Karpas-422 (cell line): ENCODE measurements around the gene SSTR3. TPM values are rescaled to one million over a fixed set of nuclear protein-coding genes. Genes with fewer than 3 reads are reported as not detected.
A peak's percentile ranks its signal among the peaks of the same experiment; 100 is the strongest.
"Not testable (repeated sequence)": the region's sequence is repeated elsewhere in the genome, so short reads cannot be mapped to it uniquely, and the experiment has no call there.

Experiments used
- DNase-seq: peaks from one replicate; pipeline ENCODE4 v3.0.0-alpha.2; 2015
- H2AFZ ChIP-seq: fragments of 200-600 bp; sonication (generic); 2 replicates; pipeline ENCODE4 v1.6.1; 2014; ENCODE audit warnings: antibody characterized with exemption, low read length, mixed read lengths
- H3K27ac ChIP-seq: fragments of 200-600 bp; sonication (generic); 2 replicates; pipeline ENCODE4 v1.5.1; 2014; ENCODE audit warnings: mild to moderate bottlenecking, low read length, moderate library complexity
- H3K27me3 ChIP-seq: fragments of 200-600 bp; sonication (generic); 2 replicates; pipeline ENCODE4 v1.6.1; 2014; ENCODE audit warnings: low read length, mixed read lengths
- H3K36me3 ChIP-seq: fragments of 200-600 bp; sonication (generic); 2 replicates; pipeline ENCODE4 v1.6.1; 2014; ENCODE audit warnings: low read length, mixed read lengths; ENCODE audit not compliant: insufficient read depth
- H3K4me1 ChIP-seq: fragments of 200-600 bp; sonication (generic); 2 replicates; pipeline ENCODE4 v1.6.1; 2014; ENCODE audit warnings: mild to moderate bottlenecking, low read length, mixed read lengths
- H3K4me2 ChIP-seq: fragments of 200-600 bp; sonication (generic); 2 replicates; pipeline ENCODE4 v1.6.1; 2014; ENCODE audit warnings: low read length, low read depth, mild to moderate bottlenecking; ENCODE audit not compliant: poor library complexity, severe bottlenecking
- H3K4me3 ChIP-seq: fragments of 200-600 bp; sonication (generic); 2 replicates; pipeline ENCODE4 v1.5.1; 2014; ENCODE audit warnings: mild to moderate bottlenecking, antibody characterized with exemption, low read length, mixed read lengths
- H3K79me2 ChIP-seq: fragments of 200-600 bp; sonication (generic); 2 replicates; pipeline ENCODE4 v1.6.1; 2014; ENCODE audit warnings: mild to moderate bottlenecking, low read length, mixed read lengths
- H3K9ac ChIP-seq: fragments of 200-600 bp; sonication (generic); 2 replicates; pipeline ENCODE4 v1.6.0; 2014; ENCODE audit warnings: low read length
- H3K9me2 ChIP-seq: fragments of 200-600 bp; sonication (generic), shearing (Covaris generic); replicated peaks from 2 replicates; pipeline ENCODE4 v1.6.0; 2014; ENCODE audit warnings: mild to moderate bottlenecking, low read length, moderate library complexity; ENCODE audit not compliant: insufficient read depth
- H3K9me3 ChIP-seq: fragments of 300-700, 200-600 bp; sonication (generic); 2 replicates; pipeline ENCODE4 v1.6.1; 2014; ENCODE audit warnings: low read length, mixed read lengths
- H4K20me1 ChIP-seq: fragments of 200-600 bp; sonication (generic); 2 replicates; pipeline ENCODE4 v1.6.1; 2014; ENCODE audit warnings: mild to moderate bottlenecking, antibody characterized with exemption, low read length, low read depth; ENCODE audit not compliant: insufficient read depth
- total RNA-seq: library from RNA; depleted of rRNA; stranded (reverse); fragments of >200 nt; shearing (Covaris generic); gene quantifications from 2 replicates; pipeline ENCODE4 v1.2.3, GENCODE V29; 2014; ENCODE audit warnings: low replicate concordance

SSTR3 gene
- total RNA-seq, 1 experiment from 2014 or later, result not detected

- DNase-seq, result no peak
- Histone ChIP-seq H3K4me2 (no peak overlapping the region), H3K4me1 (peaks cover 28% of the 10 kb centered on the region), H4K20me1 (peaks cover 9% of the 10 kb centered on the region; the same call in 1 of the 2 replicates), H3K27ac (no peak overlapping the region), H3K9ac (no peak overlapping the region), H2AFZ (no peak overlapping the region), H3K9me2 (no peaks in the 10 kb centered on the region), H3K4me3 (no peak overlapping the region), H3K27me3 (no peaks in the 10 kb centered on the region), H3K36me3 (no peaks in the 10 kb centered on the region), H3K9me3 (no peaks in the 10 kb centered on the region), H3K79me2 (no peaks in the 10 kb centered on the region)
Observed at GRCh38 chr22:37202001-37202555, 10.2 kb downstream of the SSTR3 start.

- not testable (repeated sequence) for H3K4me3 ChIP-seq, H3K27me3 ChIP-seq, H3K27ac ChIP-seq, H3K36me3 ChIP-seq, H2AFZ ChIP-seq, H3K9me3 ChIP-seq, H3K4me2 ChIP-seq, H3K9me2 ChIP-seq, H3K9ac ChIP-seq, H3K79me2 ChIP-seq, DNase-seq
- H4K20me1 ChIP-seq, result peaks cover 11% of the 10 kb centered on the region; the same call in 1 of the 2 replicates
- peaks cover 28% of the 10 kb centered on the region for H3K4me1 ChIP-seq
Observed at GRCh38 chr22:37201443-37201820, 10.8 kb downstream of the SSTR3 start.

- Histone ChIP-seq H3K9ac (peak overlapping the region; percentile 64), H3K79me2 (no peaks in the 10 kb centered on the region), H2AFZ (peak overlapping the region; percentile 82; the same call in 1 of the 2 replicates), H3K27ac (no peak overlapping the region), H3K4me2 (peak overlapping the region; percentile 46), H3K27me3 (no peaks in the 10 kb centered on the region), H3K36me3 (no peaks in the 10 kb centered on the region), H4K20me1 (peaks cover 11% of the 10 kb centered on the region; the same call in 1 of the 2 replicates), H3K4me1 (peaks cover 28% of the 10 kb centered on the region), H3K9me2 (no peaks in the 10 kb centered on the region), H3K4me3 (peak overlapping the region; percentile 16; the same call in 1 of the 2 replicates), H3K9me3 (no peaks in the 10 kb centered on the region)
- peak; percentile 55 for DNase-seq
Observed at GRCh38 chr22:37199760-37200108, 12.5 kb downstream of the SSTR3 start.

GRCh38 chr22:37199103-37199759 is 13.0 kb downstream of the SSTR3 start:
- Histone ChIP-seq H3K27ac (peak overlapping the region; percentile 82), H3K4me3 (peak overlapping the region; percentile 78), H3K27me3 (no peaks in the 10 kb centered on the region), H2AFZ (peak overlapping the region; percentile 82; the same call in 1 of the 2 replicates), H3K9me3 (no peaks in the 10 kb centered on the region), H3K36me3 (no peaks in the 10 kb centered on the region), H3K9me2 (no peaks in the 10 kb centered on the region), H4K20me1 (peaks cover 11% of the 10 kb centered on the region; the same call in 1 of the 2 replicates), H3K9ac (peak overlapping the region; percentile 83), H3K4me1 (peaks cover 28% of the 10 kb centered on the region), H3K79me2 (no peaks in the 10 kb centered on the region), H3K4me2 (peak overlapping the region; percentile 94)
- DNase-seq, result peak; percentile 99

- no peaks in the 10 kb centered on the region for H3K27me3 ChIP-seq
- H4K20me1 ChIP-seq, result peaks cover 11% of the 10 kb centered on the region; the same call in 1 of the 2 replicates
- no peaks in the 10 kb centered on the region for H3K9me2 ChIP-seq
- H3K27ac ChIP-seq, result peak overlapping the region; percentile 82
- H3K36me3 ChIP-seq, result no peaks in the 10 kb centered on the region
- peak overlapping the region; percentile 72; the same call in 1 of the 2 replicates for H2AFZ ChIP-seq
- peaks cover 28% of the 10 kb centered on the region for H3K4me1 ChIP-seq
- H3K9ac ChIP-seq, result peak overlapping the region; percentile 83
- DNase-seq, result peak; percentile 93
- peak overlapping the region; percentile 94 for H3K4me2 ChIP-seq
- H3K4me3 ChIP-seq, result peak overlapping the region; percentile 78
- no peaks in the 10 kb centered on the region for H3K79me2 ChIP-seq
- no peaks in the 10 kb centered on the region for H3K9me3 ChIP-seq
Observed at GRCh38 chr22:37198258-37199102, 13.8 kb downstream of the SSTR3 start.

GRCh38 chr22:37197451-37198257 is 14.6 kb downstream of the SSTR3 start:
- Histone ChIP-seq H3K9ac (peak overlapping the region; percentile 83), H3K79me2 (no peaks in the 10 kb centered on the region), H3K9me2 (no peaks in the 10 kb centered on the region), H4K20me1 (peaks cover 11% of the 10 kb centered on the region; the same call in 1 of the 2 replicates), H3K36me3 (no peaks in the 10 kb centered on the region), H2AFZ (no peak overlapping the region), H3K4me2 (peak overlapping the region; percentile 94), H3K4me1 (peaks cover 28% of the 10 kb centered on the region), H3K9me3 (no peaks in the 10 kb centered on the region), H3K4me3 (peak overlapping the region; percentile 78), H3K27ac (no peak overlapping the region), H3K27me3 (no peaks in the 10 kb centered on the region)
- DNase-seq, result no peak

- peaks cover 28% of the 10 kb centered on the region for H3K4me1 ChIP-seq
- H3K9ac ChIP-seq, result no peak overlapping the region
- no peak overlapping the region for H3K27ac ChIP-seq
- H3K4me3 ChIP-seq, result no peak overlapping the region
- no peaks in the 10 kb centered on the region for H3K79me2 ChIP-seq
- H3K27me3 ChIP-seq, result no peaks in the 10 kb centered on the region
- H3K9me2 ChIP-seq, result no peaks in the 10 kb centered on the region
- H3K9me3 ChIP-seq, result no peaks in the 10 kb centered on the region
- H4K20me1 ChIP-seq, result peaks cover 11% of the 10 kb centered on the region; the same call in 1 of the 2 replicates
- no peak overlapping the region for H2AFZ ChIP-seq
- H3K4me2 ChIP-seq, result no peak overlapping the region
- H3K36me3 ChIP-seq, result no peaks in the 10 kb centered on the region
- DNase-seq, result no peak
Observed at GRCh38 chr22:37196539-37197450, 15.5 kb downstream of the SSTR3 start.
